Measurements from ENCODE around the gene BCAR3.
"Not testable (repeated sequence)": the region's sequence is repeated elsewhere in the genome, so short reads cannot be mapped to it uniquely, and the experiment has no call there.

Gene BCAR3

DNA sequence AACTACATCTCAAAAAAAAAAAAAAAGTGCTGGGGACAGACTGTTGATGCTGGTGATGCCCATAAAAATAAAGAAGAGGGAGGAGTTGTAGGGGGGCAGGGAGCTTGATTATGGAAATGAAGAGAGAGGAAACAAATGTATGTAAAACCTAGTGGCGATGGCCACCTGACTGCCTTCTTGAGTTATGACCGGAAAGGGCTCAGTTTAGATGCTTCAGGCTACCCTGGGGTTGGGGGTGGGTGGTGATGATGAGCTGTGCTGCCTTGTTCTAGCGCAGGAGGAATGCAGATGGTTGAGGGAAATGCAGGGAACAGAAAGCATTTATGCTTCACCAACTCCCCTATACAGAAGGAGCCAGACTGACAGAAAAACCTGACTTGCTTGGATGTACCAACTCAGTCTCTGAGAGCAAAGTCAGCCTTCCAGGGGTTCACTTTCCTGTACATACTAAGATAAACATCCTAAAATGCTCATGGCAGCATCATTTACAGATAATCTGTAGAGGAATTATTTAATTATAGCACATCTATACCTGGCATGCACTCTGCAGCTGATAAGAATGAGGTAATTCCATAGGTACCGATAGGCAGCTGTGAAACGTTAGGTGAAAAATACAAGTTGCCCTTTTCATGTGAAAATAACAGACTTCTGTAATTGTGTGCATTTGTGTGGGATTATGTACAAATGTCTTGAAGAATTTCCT lies 8.0 kb upstream of the BCAR3 start:
- DNase-seq, result no peak

DNA sequence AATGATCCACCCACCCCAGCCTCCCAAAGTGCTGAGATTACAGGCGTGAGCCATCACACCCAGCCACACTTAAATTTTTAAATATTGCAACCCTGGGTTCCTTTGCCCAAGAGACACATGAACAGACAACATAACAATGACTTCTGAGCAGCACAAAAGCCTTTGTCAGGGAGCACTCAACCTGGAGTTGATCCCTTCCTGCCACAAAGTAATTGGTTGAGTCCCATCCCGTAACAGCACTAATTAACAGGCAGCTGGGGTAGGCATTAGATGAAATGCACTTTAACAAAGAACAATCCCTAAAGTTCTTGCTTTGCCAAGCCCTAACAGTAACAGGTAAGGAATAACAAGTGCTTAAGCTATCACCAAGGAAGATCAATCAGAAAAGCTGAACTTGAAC lies 5.9 kb upstream of the BCAR3 start:
- no peak for DNase-seq

DNA sequence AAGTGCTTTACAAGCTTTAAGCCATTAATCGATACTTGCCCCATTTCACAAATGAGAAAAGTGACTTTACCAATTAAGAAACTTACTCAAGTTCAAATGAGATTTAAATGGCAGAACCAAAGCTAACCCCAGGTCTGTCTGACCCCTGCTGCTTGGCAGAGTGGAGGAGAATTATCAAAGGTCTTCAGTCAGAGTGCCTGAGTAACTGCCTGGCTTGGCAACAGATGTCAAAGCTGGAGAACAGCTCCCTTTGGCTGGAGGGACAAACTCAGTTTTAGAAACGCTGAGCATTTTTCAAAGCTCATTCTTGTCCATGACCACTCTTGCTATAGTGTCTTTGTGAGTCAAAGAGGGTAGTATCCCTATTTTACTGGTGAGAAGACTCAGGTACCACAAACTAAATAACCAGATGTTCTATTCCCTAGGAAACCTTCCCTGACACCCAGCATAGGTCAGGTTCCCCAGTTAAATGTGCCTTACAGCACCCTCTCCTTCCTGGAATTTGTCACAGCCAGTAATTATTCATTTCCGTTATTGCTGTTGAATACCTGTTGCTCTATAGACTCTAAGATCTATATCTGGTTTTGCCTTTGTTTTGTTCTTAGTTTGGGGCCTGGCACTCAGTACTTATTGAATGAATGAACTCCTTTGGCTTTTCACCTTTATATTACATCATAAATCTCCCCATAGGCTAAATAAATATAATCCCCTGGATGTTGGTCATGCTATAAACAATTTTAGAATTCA lies 5.0 kb upstream of the BCAR3 start:
- no peak for DNase-seq

DNA sequence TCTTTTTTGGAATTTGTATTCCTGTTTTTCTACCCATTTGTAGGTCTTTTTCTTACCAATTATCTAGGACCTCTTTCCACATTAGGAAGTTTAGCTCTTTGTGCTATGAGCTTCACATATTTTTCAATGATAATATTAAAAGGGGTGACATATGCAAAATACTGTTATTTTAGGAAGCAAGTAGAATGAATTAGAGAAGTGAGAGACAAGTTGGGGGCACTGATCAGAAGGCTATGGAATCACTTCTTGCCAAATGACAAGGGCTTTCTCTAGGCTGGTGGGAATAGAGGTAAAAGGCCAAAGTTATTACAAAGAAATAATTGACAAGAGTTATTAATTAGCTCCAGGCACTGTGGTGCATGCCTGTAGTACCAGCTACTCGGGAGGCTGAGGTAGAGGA lies 4.3 kb upstream of the BCAR3 start:
- DNase-seq, result no peak

DNA sequence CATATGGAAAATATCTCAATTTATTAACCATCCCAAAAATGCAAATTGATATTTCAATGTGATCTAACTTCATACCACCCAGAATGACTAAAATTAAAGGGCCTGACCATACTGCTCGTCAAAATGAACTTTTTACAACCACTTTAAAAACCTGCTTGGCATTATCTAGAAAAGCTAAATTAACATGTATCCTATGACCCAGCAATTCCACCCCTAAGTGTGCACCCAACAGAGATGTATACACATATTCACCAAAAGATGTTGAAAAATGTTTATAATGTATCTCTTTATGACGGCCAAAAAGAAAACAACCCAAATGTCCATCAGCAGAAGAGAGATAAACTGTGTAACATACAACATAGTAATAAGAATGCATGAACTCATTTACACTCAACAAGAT lies 1.6 kb upstream of the BCAR3 start:
- DNase-seq, result no peak

DNA sequence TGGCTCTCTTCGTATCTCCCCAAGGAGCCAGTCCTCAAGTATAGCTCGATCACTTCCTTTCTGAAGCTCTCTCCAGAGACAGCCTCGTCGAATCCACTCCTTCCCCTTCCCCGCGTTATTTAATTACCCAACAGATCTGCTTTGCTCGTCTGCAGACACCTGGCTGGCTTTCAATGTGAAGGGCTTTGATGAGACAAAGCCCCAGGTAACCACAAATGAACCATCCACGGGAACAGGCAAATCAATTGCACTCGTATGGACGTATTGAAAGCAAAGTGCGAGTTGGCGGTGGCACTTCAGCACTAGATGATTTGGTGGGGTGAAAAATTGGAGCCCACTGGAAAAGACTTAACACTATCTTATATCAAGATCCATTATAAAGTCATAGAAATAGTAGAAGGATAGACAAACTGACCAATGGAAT lies 364 bp upstream of the BCAR3 start:
- DNase-seq, result no peak

DNA sequence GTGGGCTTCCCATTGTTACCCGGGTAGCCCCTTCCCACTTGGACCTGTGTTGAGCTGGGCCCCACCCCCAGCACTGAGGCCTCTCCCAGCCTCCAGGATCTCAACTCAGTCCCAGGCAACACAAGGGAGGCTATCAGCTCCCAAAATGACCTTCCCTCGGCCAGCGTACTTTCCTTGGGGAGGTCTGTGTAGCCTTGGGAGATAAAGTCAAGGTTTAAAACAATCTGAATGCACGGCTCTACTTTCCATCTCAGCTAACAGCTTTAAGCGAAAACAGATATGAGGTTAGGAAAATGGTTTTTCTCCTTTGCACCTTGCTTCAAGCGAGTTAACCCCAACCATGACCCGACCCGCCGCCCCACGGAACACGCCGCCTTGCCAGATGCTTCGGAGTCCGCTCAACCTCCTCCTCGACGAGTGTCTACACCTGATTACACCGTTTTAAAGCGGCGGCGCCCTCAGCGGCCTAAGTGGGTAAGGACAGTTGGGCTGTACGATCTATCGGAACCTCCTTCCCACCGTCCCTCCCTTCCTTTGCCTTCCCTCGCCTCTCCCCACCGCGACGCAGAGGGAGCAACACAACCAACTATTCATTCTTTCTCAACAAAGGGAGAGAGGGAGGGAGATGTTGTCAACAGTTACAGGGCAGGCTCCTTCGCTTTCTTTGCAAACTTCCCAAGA lies 1.1 kb downstream of the BCAR3 start:
- DNase-seq, result peak; percentile 54 to 82 (median 70)

DNA sequence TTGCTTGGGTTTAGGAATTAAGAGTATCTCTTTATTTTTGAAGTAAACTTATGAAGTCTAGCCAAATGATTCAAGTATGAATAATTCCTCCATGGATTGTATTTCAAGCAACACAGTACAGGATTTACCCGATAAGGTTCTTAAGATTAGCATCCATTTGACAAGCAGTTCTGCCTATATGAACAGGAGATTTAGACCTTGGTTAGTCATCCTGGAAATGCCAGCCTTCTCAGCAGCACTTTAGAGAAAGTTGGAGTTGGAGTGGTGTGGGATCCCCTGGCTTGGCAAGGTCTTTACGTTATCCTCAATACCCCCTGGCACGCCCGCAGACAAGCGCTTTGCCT lies 1.6 kb downstream of the BCAR3 start:
- DNase-seq, result no peak

DNA sequence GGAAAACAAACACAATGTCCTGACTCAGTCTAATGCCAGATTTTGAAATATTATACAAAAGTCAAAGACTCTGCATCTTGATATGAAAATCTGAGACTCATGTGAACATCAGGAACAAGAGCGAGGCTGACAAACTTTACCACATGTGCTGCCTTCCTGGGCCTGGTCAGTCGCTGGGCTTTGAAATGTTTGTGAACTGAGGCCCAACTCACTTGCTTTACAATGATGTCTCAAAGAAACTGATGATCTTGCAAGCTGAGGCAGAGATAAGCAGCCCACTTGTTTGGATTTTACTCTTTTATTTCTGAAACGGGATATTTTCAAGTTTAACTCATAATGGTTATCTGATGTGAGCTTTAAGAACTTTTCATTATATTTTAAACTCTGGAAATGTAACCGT lies 2.1 kb downstream of the BCAR3 start:
- DNase-seq, result no peak

DNA sequence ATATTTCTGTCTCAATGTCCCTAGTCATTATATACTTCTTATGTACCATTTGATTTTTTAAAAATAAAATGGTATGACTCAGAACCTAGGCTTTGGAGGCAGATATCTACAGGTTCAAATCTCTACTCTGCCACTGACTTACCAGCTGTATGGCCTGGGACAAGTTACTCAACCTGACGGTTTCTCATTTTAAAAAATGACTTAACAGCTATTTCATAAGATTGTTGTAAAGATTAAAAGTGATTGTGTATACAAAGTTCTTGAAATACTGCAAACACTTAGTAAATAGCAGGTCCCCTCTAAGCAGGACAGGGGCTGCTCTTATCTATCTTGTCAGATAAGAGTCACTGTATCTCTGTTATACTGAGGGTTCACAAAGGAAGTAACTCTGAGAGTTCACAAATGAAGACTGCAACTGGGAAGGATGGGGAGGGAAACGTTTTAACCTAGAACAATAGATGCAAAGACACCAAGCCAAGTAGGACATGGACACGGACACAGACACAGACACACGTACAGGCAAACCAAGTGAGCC lies 2.6 kb downstream of the BCAR3 start:
- no peak for DNase-seq

DNA sequence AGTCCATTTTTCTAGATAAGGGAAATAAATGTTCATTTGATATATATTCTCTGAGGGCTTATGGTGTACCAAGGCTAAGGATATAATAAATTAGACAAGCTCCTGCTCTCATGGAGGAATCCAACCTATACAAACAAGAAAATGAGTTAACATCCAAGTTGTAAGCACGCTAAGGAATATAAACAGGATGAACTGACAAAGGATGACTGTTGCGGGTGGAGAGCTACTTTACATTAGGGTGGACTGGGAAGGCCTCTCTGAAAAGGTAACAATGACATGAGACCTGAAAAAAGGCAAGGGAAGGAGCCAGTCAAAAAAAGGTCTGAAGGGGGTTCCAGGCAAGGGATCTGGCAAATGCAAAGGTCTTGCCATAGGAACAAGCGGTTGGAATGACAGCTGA lies 3.1 kb downstream of the BCAR3 start:
- DNase-seq, result no peak

DNA sequence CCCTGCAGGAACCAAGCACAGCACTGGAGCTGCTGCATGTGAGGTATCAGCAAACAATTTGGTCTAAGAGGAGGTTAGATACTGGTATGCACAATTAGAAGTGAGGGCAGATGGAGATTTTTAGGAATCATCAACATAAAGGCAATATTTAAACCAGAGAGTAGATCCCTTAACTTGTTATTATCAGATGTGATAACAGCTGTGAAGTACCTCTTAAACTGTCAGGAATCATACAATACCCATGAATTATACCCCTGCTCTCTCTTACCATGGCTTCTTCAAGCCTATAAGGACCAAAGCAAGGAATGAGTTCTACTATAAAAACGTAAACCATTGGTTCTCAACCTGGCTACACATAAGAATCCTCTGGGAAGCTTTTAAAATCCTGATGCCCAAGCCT lies 3.9 kb downstream of the BCAR3 start:
- DNase-seq, result no peak

DNA sequence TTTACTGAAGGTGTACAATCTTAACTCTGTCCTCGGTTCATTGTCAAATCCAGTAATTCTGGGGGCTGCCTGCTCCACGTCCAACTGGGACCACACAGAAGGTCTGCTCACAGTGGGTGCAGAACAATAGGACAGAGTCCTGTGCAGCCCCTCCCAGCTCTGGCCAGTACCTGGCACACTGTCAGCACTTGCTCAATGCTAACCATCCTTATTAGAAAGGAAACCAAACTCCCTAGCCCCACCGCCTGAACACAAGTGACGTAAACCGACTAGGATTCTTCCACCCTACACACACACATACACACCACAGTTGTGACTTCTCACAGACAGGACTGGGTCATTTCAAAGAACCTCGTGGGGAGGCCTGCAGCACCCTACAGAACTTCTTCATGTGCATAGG lies 5.2 kb downstream of the BCAR3 start:
- no peak for DNase-seq

DNA sequence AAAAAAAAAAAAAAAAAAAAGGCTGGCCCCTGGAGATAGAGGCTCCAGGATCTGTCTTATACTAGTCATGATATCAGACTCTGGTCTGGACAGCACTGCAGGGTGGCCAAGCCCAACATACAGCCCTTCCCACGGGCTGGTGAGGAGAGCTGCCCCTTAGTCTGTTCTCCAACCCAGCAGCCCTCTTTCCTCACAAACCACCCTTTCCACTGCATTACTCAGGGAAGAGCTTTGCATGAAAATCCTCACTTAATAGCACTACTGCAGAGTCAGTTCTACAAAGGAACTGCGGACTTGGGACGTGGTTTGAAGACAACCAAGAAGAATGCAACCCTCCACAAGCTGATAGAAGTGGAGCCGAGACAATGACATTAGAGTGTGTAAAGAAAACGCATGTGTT lies 5.7 kb downstream of the BCAR3 start:
- DNase-seq, result no peak

DNA sequence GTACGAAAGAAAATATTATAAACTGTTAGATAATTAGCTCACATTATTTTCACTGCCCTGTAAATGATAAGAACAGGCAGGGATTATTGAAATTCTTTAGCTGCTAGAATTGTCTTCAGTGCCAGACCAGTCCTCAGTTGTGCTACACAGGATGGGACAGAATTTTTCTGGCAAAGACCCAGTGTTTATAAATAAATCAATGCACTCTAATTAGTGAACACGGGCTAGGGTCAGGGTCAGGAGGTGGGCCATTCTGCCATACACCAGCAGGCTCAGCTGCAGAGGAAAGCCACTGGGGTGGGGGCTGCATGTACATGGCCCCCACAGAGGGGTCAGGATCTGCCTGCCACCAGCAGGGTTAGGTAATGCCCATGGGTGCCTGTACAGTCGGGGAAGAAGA lies 6.4 kb downstream of the BCAR3 start:
- no peak for DNase-seq

DNA sequence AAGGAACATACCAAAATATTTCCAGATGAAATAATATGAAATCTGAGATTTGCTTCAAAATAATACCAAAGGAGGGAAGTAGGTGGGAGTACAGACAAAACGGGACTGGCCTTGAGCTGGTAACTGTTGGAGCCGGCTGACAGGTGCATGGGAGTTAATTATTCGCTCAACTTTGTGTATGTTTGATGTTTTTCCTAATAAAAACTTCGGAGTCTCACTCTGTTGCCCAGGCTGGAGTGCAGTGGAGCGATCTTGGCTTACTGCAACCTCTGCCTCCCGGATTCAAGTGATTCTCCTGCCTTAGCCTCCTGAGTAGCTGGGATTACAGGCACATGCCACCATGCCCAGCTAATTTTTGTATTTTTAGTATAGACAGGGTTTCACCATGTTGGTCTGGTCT lies 7.6 kb downstream of the BCAR3 start:
- DNase-seq, result not testable (repeated sequence)

DNA sequence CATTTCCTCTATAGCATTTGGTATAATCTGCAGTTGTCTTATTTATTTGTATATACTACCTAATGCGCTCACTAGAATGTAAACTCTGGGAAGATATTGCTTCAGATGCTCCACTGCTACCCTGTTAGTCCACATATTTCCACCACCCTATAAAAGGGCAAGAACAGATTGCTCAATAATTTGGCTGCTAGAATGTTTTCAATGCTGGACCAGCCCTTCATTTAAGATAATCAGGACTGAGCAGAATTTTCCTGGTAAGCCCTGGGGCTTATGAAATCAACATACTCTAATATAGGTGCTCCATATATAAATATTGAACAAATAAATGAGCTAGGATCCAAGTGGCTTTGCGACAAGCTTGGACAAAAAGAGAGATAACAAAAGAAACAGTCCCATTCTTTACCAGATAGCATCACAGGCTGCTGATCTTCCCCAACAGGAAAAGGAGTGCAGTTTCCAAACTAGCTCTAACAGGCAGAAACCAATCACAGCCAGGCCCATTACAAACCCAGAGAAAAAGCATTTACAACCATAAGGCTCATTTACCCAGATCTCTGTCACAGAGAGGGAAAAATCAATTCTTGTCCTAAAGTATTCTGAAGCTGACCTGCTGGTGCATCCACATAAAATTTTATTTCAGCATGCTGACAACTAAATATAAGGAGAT lies 8.3 kb downstream of the BCAR3 start:
- no peak for DNase-seq

DNA sequence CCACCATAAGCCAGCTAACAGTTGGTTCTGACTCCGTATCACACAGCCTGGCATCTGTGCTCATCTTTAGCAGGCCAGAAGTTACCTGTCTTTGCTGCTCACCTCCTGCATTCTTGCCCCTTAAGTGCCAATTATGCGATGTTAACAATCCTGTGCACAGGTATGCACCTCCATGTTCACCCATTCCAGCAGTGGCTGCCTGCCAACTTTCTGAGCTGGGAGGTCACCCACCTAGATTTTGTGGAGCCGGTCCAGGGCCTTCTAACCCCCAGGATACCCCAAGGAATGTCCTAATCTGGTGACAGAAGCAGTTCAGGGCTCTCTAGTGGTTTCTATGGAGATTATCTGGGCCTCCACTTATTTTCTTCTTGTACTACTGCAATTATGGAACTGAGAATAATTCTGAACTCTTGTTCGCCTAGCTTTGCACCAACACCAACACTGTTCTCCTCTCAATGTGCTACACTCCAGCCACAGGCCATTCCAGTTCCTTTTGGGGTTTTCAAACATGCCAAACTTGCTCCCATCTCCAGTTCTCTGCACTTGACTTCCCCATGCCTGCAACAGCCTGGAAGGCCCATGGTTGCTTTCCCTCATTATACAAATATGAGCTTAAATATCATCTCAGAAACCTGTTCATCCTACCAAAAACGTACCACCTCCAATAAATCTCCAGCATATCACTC lies 9.0 kb downstream of the BCAR3 start:
- peak in 1 of 4 experiments; percentile 31 for DNase-seq

DNA sequence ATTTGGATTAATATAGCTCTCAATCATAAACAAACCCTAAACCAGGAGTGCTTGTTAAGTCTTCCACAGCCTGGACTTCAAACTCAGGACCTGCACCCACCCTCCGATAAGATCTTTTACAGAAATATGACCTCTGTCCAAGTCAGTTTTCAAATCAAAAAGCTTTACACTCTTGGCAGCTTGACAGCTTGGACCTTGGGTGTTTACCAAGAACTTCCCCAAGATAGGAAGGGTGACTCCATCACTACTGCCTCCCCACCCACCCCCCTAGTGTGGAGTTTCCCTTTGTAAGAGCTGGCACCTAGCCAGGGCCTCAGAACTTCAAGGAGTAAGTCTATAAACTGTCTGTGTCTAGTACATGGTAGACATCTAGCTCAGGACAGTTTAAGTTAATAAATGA lies 9.6 kb downstream of the BCAR3 start:
- peak; percentile 93 to 97 (median 94) for DNase-seq

DNA sequence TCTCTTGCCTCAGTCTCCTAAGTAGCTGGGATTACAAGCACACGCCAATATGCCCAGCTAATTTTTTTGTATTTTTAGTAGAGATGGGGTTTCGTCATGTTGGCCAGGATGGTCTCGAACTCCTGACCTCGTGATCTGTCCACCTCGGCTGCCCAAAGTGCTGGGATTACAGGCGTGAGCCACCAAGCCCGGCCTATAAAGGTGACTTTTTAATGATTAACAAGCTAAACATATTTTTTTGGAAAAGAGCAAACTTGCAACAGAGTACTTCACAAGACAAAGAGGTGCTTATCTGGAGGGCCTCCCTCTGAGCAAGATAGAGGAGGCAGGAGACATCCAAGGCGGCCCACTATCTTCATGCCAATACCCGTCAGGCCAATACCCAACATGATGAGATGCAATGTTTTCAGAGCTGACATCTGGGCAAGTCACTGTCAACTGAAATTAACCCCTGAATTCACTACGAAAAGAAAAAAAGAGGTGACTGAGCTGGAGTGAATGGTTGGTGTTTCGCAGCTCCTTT lies 10.5 kb downstream of the BCAR3 start:
- DNase-seq, result no peak

DNA sequence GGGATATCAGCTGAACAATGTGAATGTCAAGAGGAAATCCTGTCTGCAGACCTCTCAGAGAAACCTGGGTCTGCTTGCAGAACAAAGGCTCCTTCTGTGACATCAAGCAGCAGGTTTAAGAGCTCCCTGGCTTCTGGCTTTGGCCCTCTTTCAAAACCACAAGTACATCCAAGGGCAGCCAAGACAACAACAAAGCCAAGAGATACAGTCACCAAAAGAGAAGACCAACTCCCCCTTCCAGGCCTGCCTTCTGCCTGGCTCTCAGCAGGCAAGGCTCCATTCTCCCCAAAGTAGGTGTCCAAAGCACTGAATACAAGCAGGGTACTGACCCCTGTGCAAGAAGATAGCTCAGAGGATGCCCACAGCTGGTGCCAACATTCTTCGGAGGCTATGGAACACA lies 11.5 kb downstream of the BCAR3 start:
- no peak for DNase-seq

DNA sequence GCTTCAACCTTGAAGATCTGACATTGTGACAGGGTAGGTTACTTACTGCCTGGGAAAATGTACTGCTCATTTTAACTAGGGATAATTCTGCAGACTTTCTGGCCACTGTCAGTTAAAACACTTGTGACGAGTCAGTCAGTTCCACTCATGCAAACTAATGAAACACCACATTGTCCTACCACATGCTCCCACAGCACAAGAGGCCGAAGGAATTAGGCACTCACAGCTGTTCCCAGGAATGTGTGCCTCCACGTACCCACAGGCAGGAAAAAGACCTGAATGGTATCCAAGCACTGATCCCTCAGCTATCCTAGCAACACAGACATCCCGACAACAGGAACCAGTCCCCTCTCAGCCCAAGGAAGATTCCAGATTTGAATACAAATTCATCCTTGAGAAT lies 12.3 kb downstream of the BCAR3 start:
- DNase-seq, result no peak
